ENCODE measurements around the gene GID8.
"Not testable (repeated sequence)": the region's sequence is repeated elsewhere in the genome, so short reads cannot be mapped to it uniquely, and the experiment has no call there.

Gene GID8

GRCh38 chr20:62957136-62958117, 19.5 kb downstream of the GID8 start:
- TF ChIP-seq CTCF (conservative IDR thresholded peaks at IDR 0.05): no peak
- H3K27ac ChIP-seq: no peak overlapping the region

- TF ChIP-seq CTCF (conservative IDR thresholded peaks at IDR 0.05): no peak
Observed at GRCh38 chr20:62958388-62959100, 20.6 kb downstream of the GID8 start.

GRCh38 chr20:62959101-62959971, 21.4 kb downstream of the GID8 start:
- no peak for TF ChIP-seq CTCF (conservative IDR thresholded peaks at IDR 0.05)
- H3K27ac ChIP-seq: no peak overlapping the region

More at GRCh38 chr20:62958388-62959100, 20.6 kb downstream of the GID8 start:
- no peak overlapping the region for H3K27ac ChIP-seq

- H3K27ac ChIP-seq: no peak overlapping the region
- no peak for TF ChIP-seq CTCF (conservative IDR thresholded peaks at IDR 0.05)
Observed at GRCh38 chr20:62959998-62960436, 22.1 kb downstream of the GID8 start.

GRCh38 chr20:62960446-62961309, 22.7 kb downstream of the GID8 start:
- not testable (repeated sequence) for H3K27ac ChIP-seq

GRCh38 chr20:62961310-62961783, 23.4 kb downstream of the GID8 start:
- H3K27ac ChIP-seq: no peak overlapping the region
- no peak for TF ChIP-seq CTCF (conservative IDR thresholded peaks at IDR 0.05)

- TF ChIP-seq CTCF (conservative IDR thresholded peaks at IDR 0.05): no peak
- H3K27ac ChIP-seq: no peak overlapping the region
Observed at GRCh38 chr20:62961799-62962198, 23.9 kb downstream of the GID8 start.
